ENCODE results near the gene DTNB.
"Not testable (repeated sequence)": the region's sequence is repeated elsewhere in the genome, so short reads cannot be mapped to it uniquely, and the experiment has no call there.

DTNB gene

GRCh38 chr2:25586726-25587144 is 86.6 kb downstream of the DTNB start:
- no peak for DNase-seq

- no peak for DNase-seq
Observed at GRCh38 chr2:25585189-25585588, 88.2 kb downstream of the DTNB start.

- no peak for DNase-seq
Observed at GRCh38 chr2:25582077-25582830, 91.1 kb downstream of the DTNB start.

GRCh38 chr2:25576596-25576995 is 96.8 kb downstream of the DTNB start:
- DNase-seq = no peak

GRCh38 chr2:25572638-25573037 is 100.7 kb downstream of the DTNB start:
- DNase-seq = no peak

- DNase-seq = no peak
Observed at GRCh38 chr2:25570161-25570845, 103.1 kb downstream of the DTNB start.

GRCh38 chr2:25567406-25567805 is 106.0 kb downstream of the DTNB start:
- DNase-seq = no peak

- no peak for DNase-seq
Observed at GRCh38 chr2:25566694-25567093, 106.7 kb downstream of the DTNB start.

GRCh38 chr2:25566094-25566493 is 107.3 kb downstream of the DTNB start:
- no peak for DNase-seq

- no peak for DNase-seq
Observed at GRCh38 chr2:25561136-25561850, 112.1 kb downstream of the DTNB start.

- no peak for DNase-seq
Observed at GRCh38 chr2:25559148-25559547, 114.2 kb downstream of the DTNB start.

- DNase-seq = no peak
Observed at GRCh38 chr2:25558262-25558661, 115.1 kb downstream of the DTNB start.

- DNase-seq = no peak
Observed at GRCh38 chr2:25557179-25558036, 116.0 kb downstream of the DTNB start.

- no peak for DNase-seq
Observed at GRCh38 chr2:25552318-25552717, 121.1 kb downstream of the DTNB start.

GRCh38 chr2:25551316-25551715 is 122.1 kb downstream of the DTNB start:
- DNase-seq = no peak

GRCh38 chr2:25549571-25549970 is 123.8 kb downstream of the DTNB start:
- DNase-seq = not testable (repeated sequence)

- DNase-seq = no peak
Observed at GRCh38 chr2:25548601-25549000, 124.8 kb downstream of the DTNB start.

- DNase-seq = no peak
Observed at GRCh38 chr2:25546852-25547251, 126.5 kb downstream of the DTNB start.

- no peak for DNase-seq
Observed at GRCh38 chr2:25545899-25546298, 127.5 kb downstream of the DTNB start.

- no peak for DNase-seq
Observed at GRCh38 chr2:25544445-25544844, 128.9 kb downstream of the DTNB start.

- no peak for DNase-seq
Observed at GRCh38 chr2:25543939-25544338, 129.4 kb downstream of the DTNB start.

- DNase-seq = no peak
Observed at GRCh38 chr2:25541378-25541777, 132.0 kb downstream of the DTNB start.

- no peak for DNase-seq
Observed at GRCh38 chr2:25539136-25539535, 134.2 kb downstream of the DTNB start.
